Panc1 (cell line): ENCODE results near the gene PHC2. TPM values are rescaled to one million over a fixed set of nuclear protein-coding genes. Genes with fewer than 3 reads are reported as not detected.

Source experiments
- ATAC-seq: fragments of 200-7000 bp; cut with Tn5 transposase; 2 replicates; pipeline ENCODE4 v1.9.1; 2020; ENCODE audit warnings: mild to moderate bottlenecking, moderate library complexity
- BruUV-seq: library from RNA; stranded (reverse); fragments of 400-500 nt; replicated peaks from 2 replicates; lab custom pipeline; 2021; lab: Mats Ljungman, UMichigan
- CTCF ChIA-PET: fragments of 300-600 bp; sonication (Branson Sonifier 250); formaldehyde crosslinking; loops from one replicate; lab custom pipeline; 2022; ENCODE audit warnings: antibody characterized with exemption; lab: Charles Lee
- POLR2A ChIA-PET: fragments of 300-600 bp; sonication (Branson Sonifier 250); formaldehyde crosslinking; loops from one replicate; lab custom pipeline; 2022; ENCODE audit warnings: antibody characterized with exemption; lab: Charles Lee
- DNase-seq: peaks from one replicate; pipeline ENCODE4 v3.0.0-alpha.2; 2010; ENCODE audit warnings: low read depth, low spot score
- H3K27ac ChIP-seq: 2 replicates; pipeline ENCODE4 v1.5.1; 2011; ENCODE audit warnings: mild to moderate bottlenecking, low read length, inconsistent platforms
- H3K27me3 ChIP-seq: fragments of 200-500 bp; sonication (Bioruptor generic); 2 replicates; pipeline ENCODE4 v1.6.0; 2014; ENCODE audit warnings: low read length, inconsistent platforms; ENCODE audit not compliant: control insufficient read depth, insufficient read depth
- H3K36me3 ChIP-seq: fragments of 200-500 bp; sonication (Bioruptor generic); 2 replicates; pipeline ENCODE4 v1.5.1; 2014; ENCODE audit warnings: inconsistent platforms, mild to moderate bottlenecking, low read length, moderate library complexity; ENCODE audit not compliant: control insufficient read depth, insufficient read depth
- H3K4me1 ChIP-seq: 2 replicates; pipeline ENCODE4 v1.5.1; 2011; ENCODE audit warnings: inconsistent platforms, mild to moderate bottlenecking, low read length, moderate library complexity; ENCODE audit not compliant: control insufficient read depth, insufficient read depth
- H3K4me3 ChIP-seq, 2 experiments: 2 replicates each; pipeline ENCODE4 v1.5.1; 2011 to 2012; ENCODE audit warnings: low read depth in 2 of 2, low read length in 2 of 2, mild to moderate bottlenecking in 2 of 2, inconsistent platforms in 1 of 2, moderate library complexity in 1 of 2
- H3K9me3 ChIP-seq: fragments of 200-500 bp; sonication (Bioruptor generic); 2 replicates; pipeline ENCODE4 v1.5.1; 2014; ENCODE audit warnings: low read depth, mild to moderate bottlenecking, inconsistent platforms, low read length, moderate library complexity; ENCODE audit not compliant: control insufficient read depth, insufficient read depth
- CTCF ChIP-seq: fragments of 450-650 bp; IDR thresholded peaks from 2 replicates; pipeline ENCODE4 v1.5.1; 2017; ENCODE audit warnings: mild to moderate bottlenecking
- POLR2AphosphoS5 ChIP-seq: IDR thresholded peaks from 2 replicates; pipeline ENCODE4 v1.6.1; 2012; ENCODE audit warnings: mild to moderate bottlenecking, low read depth, low read length, moderate library complexity
- REST ChIP-seq, 2 experiments: IDR thresholded peaks; 2 replicates each; pipeline ENCODE4 v1.6.1; 2011 to 2012; ENCODE audit warnings: low read depth in 2 of 2, control low read depth in 1 of 2, low read length in 1 of 2, mild to moderate bottlenecking in 1 of 2, moderate library complexity in 1 of 2; ENCODE audit not compliant: insufficient read depth in 1 of 2
- SIN3A ChIP-seq: IDR thresholded peaks from 2 replicates; pipeline ENCODE4 v1.6.1; 2012; ENCODE audit warnings: low read depth, mild to moderate bottlenecking, low read length, moderate library complexity, borderline replicate concordance; ENCODE audit not compliant: insufficient read depth
- TCF7L2 ChIP-seq: IDR thresholded peaks from 2 replicates; pipeline ENCODE4 v1.6.1; 2011; ENCODE audit warnings: mild to moderate bottlenecking, low read depth, low read length, inconsistent platforms
- in situ Hi-C: cut with HindIII; loops from 2 replicates; pipeline ENCODE4 v1.10.0; 2016; ENCODE audit warnings: low sequenced_read_pairs, low pct_unique_long_range_greater_than_20kb
- intact Hi-C: fragments of 100-400 bp; cut with micrococcal nuclease; formaldehyde crosslinking; loops from one replicate; pipeline ENCODE4 v1.10.0; 2022; ENCODE audit not compliant: unreplicated experiment
- total RNA-seq: library from RNA; stranded (reverse); gene quantifications from one replicate; pipeline ENCODE4 v1.2.1, GENCODE V29; 2021; ENCODE audit not compliant: unreplicated experiment

The PHC2 gene
- total RNA-seq, 1 experiment from 2014 or later: 122 TPM

GRCh38 chr1:33373606-33374005 lies 57.3 kb downstream of the PHC2 start:
- no TSS peak for BruUV-seq
- H3K4me1 ChIP-seq: no peaks in the 10 kb centered on the region
- intact Hi-C loops: no loop called here

GRCh38 chr1:33372677-33373076 lies 58.2 kb downstream of the PHC2 start:
- Histone ChIP-seq H3K36me3 (no peaks in the 10 kb centered on the region), H3K9me3 (no peaks in the 10 kb centered on the region), H3K27me3 (no peaks in the 10 kb centered on the region), H3K27ac (no peak overlapping the region), H3K4me3 (no peak overlapping the region), H3K4me1 (peaks cover 2% of the 10 kb centered on the region; the same call in 1 of the 2 replicates)
- POLR2A ChIA-PET: no interaction called here
- no peak for ATAC-seq
- in situ Hi-C loops: no loop called here
- BruUV-seq: no TSS peak
- intact Hi-C loops: no loop called here
- no peak for DNase-seq
- CTCF ChIA-PET: no interaction called here
- no peak for TF ChIP-seq CTCF
- TF ChIP-seq POLR2AphosphoS5: no peak
- TF ChIP-seq TCF7L2: no peak
- TF ChIP-seq REST (IDR thresholded peaks at IDR 0.05; ENCODE audit: insufficient read depth in 1 of 2, low read depth in 2 of 2, low read length in 1 of 2): no peak
- no peak for TF ChIP-seq SIN3A

More at GRCh38 chr1:33373606-33374005, 57.3 kb downstream of the PHC2 start:
- ChIA-PET POLR2A (no interaction called here), CTCF (no interaction called here)
- H3K27ac ChIP-seq: no peak overlapping the region
- no peaks in the 10 kb centered on the region for H3K27me3 ChIP-seq
- H3K4me3 ChIP-seq: no peak overlapping the region
- H3K36me3 ChIP-seq: no peaks in the 10 kb centered on the region
- in situ Hi-C loops: no loop called here
- DNase-seq (no peak), ATAC-seq (no peak)
- H3K9me3 ChIP-seq: no peaks in the 10 kb centered on the region
- TF ChIP-seq REST (IDR thresholded peaks at IDR 0.05; ENCODE audit: insufficient read depth in 1 of 2, low read depth in 2 of 2, low read length in 1 of 2) (no peak), POLR2AphosphoS5 (no peak), TCF7L2 (no peak), CTCF (no peak), SIN3A (no peak)
